GM18517 (cell line): ENCODE results near the gene BBOX1.

Experiments
- ATAC-seq: cut with Tn5 transposase; IDR thresholded peaks from one replicate; pipeline ENCODE4 v1.9.1; 2021; ENCODE audit warnings: mild to moderate bottlenecking, moderate library complexity; ENCODE audit not compliant: unreplicated experiment

The BBOX1 gene

GRCh38 chr11:27024865-27025264, 15.8 kb upstream of the BBOX1 start:
- ATAC-seq = no peak

- no peak for ATAC-seq
These were observed 15.2 kb upstream of the BBOX1 start for GRCh38 chr11:27025312-27025955.

GRCh38 chr11:27025957-27026733, 14.5 kb upstream of the BBOX1 start:
- no peak for ATAC-seq

GRCh38 chr11:27028561-27028965, 12.1 kb upstream of the BBOX1 start:
- ATAC-seq = no peak

GRCh38 chr11:27029966-27030365, 10.6 kb upstream of the BBOX1 start:
- ATAC-seq = no peak

- ATAC-seq = no peak
These were observed 8.9 kb upstream of the BBOX1 start for GRCh38 chr11:27031754-27032153.

- no peak for ATAC-seq
These were observed 742 bp upstream of the BBOX1 start for GRCh38 chr11:27039873-27040272.

GRCh38 chr11:27041141-27041899, 705 bp downstream of the BBOX1 start:
- no peak for ATAC-seq

GRCh38 chr11:27046956-27047355, 6.3 kb downstream of the BBOX1 start:
- no peak for ATAC-seq

- no peak for ATAC-seq
These were observed 12.1 kb downstream of the BBOX1 start for GRCh38 chr11:27052668-27053067.

- no peak for ATAC-seq
These were observed 14.6 kb downstream of the BBOX1 start for GRCh38 chr11:27055065-27055682.

GRCh38 chr11:27057091-27057780, 16.6 kb downstream of the BBOX1 start:
- no peak for ATAC-seq

GRCh38 chr11:27058456-27058855, 17.8 kb downstream of the BBOX1 start:
- ATAC-seq = no peak

- no peak for ATAC-seq
These were observed 18.8 kb downstream of the BBOX1 start for GRCh38 chr11:27059431-27059830.

- ATAC-seq = no peak
These were observed 20.3 kb downstream of the BBOX1 start for GRCh38 chr11:27060816-27061460.

GRCh38 chr11:27061461-27061821, 20.8 kb downstream of the BBOX1 start:
- ATAC-seq = no peak

GRCh38 chr11:27064086-27064485, 23.5 kb downstream of the BBOX1 start:
- no peak for ATAC-seq

GRCh38 chr11:27075192-27075591, 34.6 kb downstream of the BBOX1 start:
- ATAC-seq = no peak

GRCh38 chr11:27075655-27076054, 35.0 kb downstream of the BBOX1 start:
- ATAC-seq = no peak

- no peak for ATAC-seq
These were observed 35.5 kb downstream of the BBOX1 start for GRCh38 chr11:27076121-27076589.
